Neural progenitor cell (in vitro differentiated cells): Measurements from ENCODE around the gene HSD17B14. TPM values are rescaled to one million over a fixed set of nuclear protein-coding genes. Genes with fewer than 3 reads are reported as not detected.

Source experiments
- DNase-seq: peaks from one replicate; pipeline ENCODE4 v3.0.0-alpha.2; 2016; ENCODE audit warnings: low spot score
- H2AFZ ChIP-seq: fragments of 200-600 bp; sonication (generic); replicated peaks from 2 replicates; pipeline ENCODE4 v1.6.1; 2016; ENCODE audit warnings: antibody characterized with exemption
- H3F3A ChIP-seq: fragments of 200-600 bp; sonication (generic); 2 replicates; pipeline ENCODE4 v1.6.1; 2016; ENCODE audit warnings: antibody characterized with exemption, low read depth
- H3K27ac ChIP-seq: fragments of 200-600 bp; sonication (generic); 2 replicates; pipeline ENCODE4 v1.5.1; 2016; ENCODE audit warnings: mild to moderate bottlenecking
- H3K27me3 ChIP-seq: fragments of 200-600 bp; sonication (generic); 2 replicates; pipeline ENCODE4 v1.6.1; 2016; ENCODE audit warnings: mild to moderate bottlenecking, moderate library complexity
- H3K36me3 ChIP-seq: fragments of 200-600 bp; sonication (generic); 2 replicates; pipeline ENCODE4 v1.5.1; 2016
- H3K4me1 ChIP-seq: fragments of 200-600 bp; sonication (generic); 2 replicates; pipeline ENCODE4 v1.6.1; 2016; ENCODE audit warnings: mixed run types
- H3K4me2 ChIP-seq: fragments of 200-600 bp; sonication (generic); 2 replicates; pipeline ENCODE4 v1.6.1; 2016
- H3K4me3 ChIP-seq: fragments of 200-600 bp; sonication (generic); 2 replicates; pipeline ENCODE4 v1.5.1; 2016
- H3K79me2 ChIP-seq: fragments of 200-600 bp; sonication (generic); 2 replicates; pipeline ENCODE4 v1.6.1; 2016; ENCODE audit warnings: low read depth
- H3K9ac ChIP-seq: fragments of 200-600 bp; sonication (generic); 2 replicates; pipeline ENCODE4 v1.6.1; 2016
- H3K9me3 ChIP-seq: fragments of 200-600 bp; sonication (generic); 2 replicates; pipeline ENCODE4 v1.5.1; 2016; ENCODE audit warnings: low read depth
- H4K20me1 ChIP-seq: fragments of 200-600 bp; sonication (generic); 2 replicates; pipeline ENCODE4 v1.6.1; 2016; ENCODE audit warnings: low read depth
- H3K27ac Mint-ChIP-seq: 3 replicates; pipeline ENCODE4 v1.8.0; 2021; ENCODE audit warnings: mixed read lengths
- H3K27me3 Mint-ChIP-seq: 2 replicates; pipeline ENCODE4 v1.8.0; 2022; ENCODE audit warnings: low read depth, mild to moderate bottlenecking, inconsistent platforms, moderate library complexity, mixed read lengths; ENCODE audit not compliant: insufficient read depth
- H3K36me3 Mint-ChIP-seq: 3 replicates; pipeline ENCODE4 v1.8.0; 2021; ENCODE audit warnings: mixed read lengths
- H3K4me1 Mint-ChIP-seq: 3 replicates; pipeline ENCODE4 v1.8.0; 2021; ENCODE audit warnings: mixed read lengths
- H3K4me3 Mint-ChIP-seq: 3 replicates; pipeline ENCODE4 v1.8.0; 2021; ENCODE audit warnings: mild to moderate bottlenecking, moderate library complexity, mixed read lengths
- H3K9me3 Mint-ChIP-seq: 3 replicates; pipeline ENCODE4 v1.8.0; 2020; ENCODE audit warnings: mixed read lengths
- EZH2 ChIP-seq: fragments of 200-600 bp; sonication (generic); IDR thresholded peaks from 2 replicates; pipeline ENCODE4 v1.6.1; 2017; ENCODE audit warnings: antibody characterized with exemption, mild to moderate bottlenecking, moderate library complexity
- EZH2phosphoT487 ChIP-seq: fragments of 200-600 bp; sonication (generic); IDR thresholded peaks from 2 replicates; pipeline ENCODE4 v1.6.1; 2017; ENCODE audit warnings: antibody characterized with exemption
- total RNA-seq: library from RNA; depleted of rRNA; stranded (reverse); fragments of >200 nt; gene quantifications from 2 replicates; pipeline ENCODE4 v1.2.3, GENCODE V29; 2015; ENCODE audit warnings: low replicate concordance
- TF ChIP-seq, protein P1 (sequence below): fragments of 200-600 bp; sonication (generic); IDR thresholded peaks from 2 replicates; pipeline ENCODE4 v1.5.1; 2017; ENCODE audit warnings: antibody characterized with exemption, mild to moderate bottlenecking

The HSD17B14 gene
- total RNA-seq, 1 donor from 2014 or later, result 11.2 TPM

DNA sequence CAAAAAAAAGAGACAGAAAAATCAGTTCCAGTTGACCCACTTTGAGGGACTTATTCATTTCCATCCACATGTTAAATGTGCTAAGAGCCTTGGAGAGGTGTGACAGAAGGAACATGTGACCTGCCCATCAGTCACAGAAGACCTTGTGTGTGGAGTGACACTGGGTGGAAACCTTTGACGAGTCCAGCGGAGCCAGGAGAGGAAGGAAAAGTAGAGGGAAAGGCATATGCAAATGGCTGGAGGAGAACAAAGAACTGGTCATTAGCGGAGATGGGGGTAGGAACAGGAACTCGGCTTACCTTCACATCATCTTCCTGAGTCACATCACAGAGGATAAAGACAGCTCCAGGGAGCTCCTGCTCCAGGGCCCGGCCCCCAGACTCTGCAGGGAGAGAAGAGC is 2.3 kb downstream of the HSD17B14 start:
- Mint-ChIP-seq H3K36me3 (peaks cover 15% of the 10 kb centered on the region), H3K4me3 (peak overlapping the region; percentile 52), H3K27ac (no peak overlapping the region), H3K4me1 (peaks cover 25% of the 10 kb centered on the region), H3K9me3 (no peaks in the 10 kb centered on the region), H3K27me3 (no peaks in the 10 kb centered on the region)
- Histone ChIP-seq H3F3A (peaks cover 27% of the 10 kb centered on the region), H3K4me3 (no peak overlapping the region), H3K27ac (no peak overlapping the region), H2AFZ (no peak overlapping the region), H3K9ac (no peak overlapping the region), H3K36me3 (no peaks in the 10 kb centered on the region), H3K27me3 (no peaks in the 10 kb centered on the region), H4K20me1 (no peaks in the 10 kb centered on the region), H3K4me2 (no peak overlapping the region), H3K9me3 (no peaks in the 10 kb centered on the region), H3K4me1 (no peaks in the 10 kb centered on the region), H3K79me2 (no peaks in the 10 kb centered on the region)
- TF ChIP-seq, protein P1, sequence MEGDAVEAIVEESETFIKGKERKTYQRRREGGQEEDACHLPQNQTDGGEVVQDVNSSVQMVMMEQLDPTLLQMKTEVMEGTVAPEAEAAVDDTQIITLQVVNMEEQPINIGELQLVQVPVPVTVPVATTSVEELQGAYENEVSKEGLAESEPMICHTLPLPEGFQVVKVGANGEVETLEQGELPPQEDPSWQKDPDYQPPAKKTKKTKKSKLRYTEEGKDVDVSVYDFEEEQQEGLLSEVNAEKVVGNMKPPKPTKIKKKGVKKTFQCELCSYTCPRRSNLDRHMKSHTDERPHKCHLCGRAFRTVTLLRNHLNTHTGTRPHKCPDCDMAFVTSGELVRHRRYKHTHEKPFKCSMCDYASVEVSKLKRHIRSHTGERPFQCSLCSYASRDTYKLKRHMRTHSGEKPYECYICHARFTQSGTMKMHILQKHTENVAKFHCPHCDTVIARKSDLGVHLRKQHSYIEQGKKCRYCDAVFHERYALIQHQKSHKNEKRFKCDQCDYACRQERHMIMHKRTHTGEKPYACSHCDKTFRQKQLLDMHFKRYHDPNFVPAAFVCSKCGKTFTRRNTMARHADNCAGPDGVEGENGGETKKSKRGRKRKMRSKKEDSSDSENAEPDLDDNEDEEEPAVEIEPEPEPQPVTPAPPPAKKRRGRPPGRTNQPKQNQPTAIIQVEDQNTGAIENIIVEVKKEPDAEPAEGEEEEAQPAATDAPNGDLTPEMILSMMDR, result no peak
- TF ChIP-seq EZH2 (no peak), EZH2phosphoT487 (no peak)
- no peak for DNase-seq

- Mint-ChIP-seq H3K9me3 (no peaks in the 10 kb centered on the region), H3K27me3 (no peaks in the 10 kb centered on the region), H3K4me3 (no peak overlapping the region), H3K27ac (no peak overlapping the region), H3K4me1 (peaks cover 23% of the 10 kb centered on the region), H3K36me3 (peaks cover 15% of the 10 kb centered on the region)
- Histone ChIP-seq H3K79me2 (no peaks in the 10 kb centered on the region), H3K4me2 (no peak overlapping the region), H3K36me3 (no peaks in the 10 kb centered on the region), H3F3A (peaks cover 24% of the 10 kb centered on the region), H2AFZ (no peak overlapping the region), H3K4me3 (no peak overlapping the region), H3K27ac (no peak overlapping the region), H3K27me3 (no peaks in the 10 kb centered on the region), H3K9ac (no peak overlapping the region), H3K4me1 (no peaks in the 10 kb centered on the region), H3K9me3 (no peaks in the 10 kb centered on the region), H4K20me1 (no peaks in the 10 kb centered on the region)
- no peak for TF ChIP-seq EZH2phosphoT487
- TF ChIP-seq, protein P1, result no peak
- no peak for TF ChIP-seq EZH2
- DNase-seq, result no peak
These were observed 3.2 kb downstream of the HSD17B14 start for GRCh38 chr19:48833049-48833448.

DNA sequence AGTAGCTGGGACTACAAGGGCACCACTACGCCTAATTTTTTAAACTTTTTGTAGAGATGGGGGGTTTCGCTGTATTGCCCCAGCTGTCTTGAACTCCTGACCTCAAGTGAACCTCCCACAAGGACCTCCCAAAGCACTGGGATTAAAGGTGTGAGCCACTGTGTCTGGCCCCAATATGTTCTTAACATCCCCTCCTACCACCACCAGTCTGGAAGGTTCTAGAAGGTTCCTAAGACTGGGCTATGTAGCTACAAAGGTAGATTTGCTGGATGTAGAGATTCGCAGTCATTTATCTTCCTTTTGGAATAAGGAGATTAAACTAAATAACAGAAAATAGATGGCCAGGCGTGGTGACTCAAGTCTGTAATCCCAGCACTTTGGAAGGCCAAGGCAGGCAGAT is 5.3 kb downstream of the HSD17B14 start:
- Histone ChIP-seq H3K36me3 (no peaks in the 10 kb centered on the region), H3K4me2 (no peak overlapping the region), H3K9ac (no peak overlapping the region), H2AFZ (no peak overlapping the region), H3K4me3 (no peak overlapping the region), H3F3A (peaks cover 3% of the 10 kb centered on the region), H3K27ac (no peak overlapping the region), H3K27me3 (no peaks in the 10 kb centered on the region), H4K20me1 (no peaks in the 10 kb centered on the region), H3K9me3 (no peaks in the 10 kb centered on the region), H3K79me2 (no peaks in the 10 kb centered on the region), H3K4me1 (no peaks in the 10 kb centered on the region)
- no peak for TF ChIP-seq EZH2
- TF ChIP-seq EZH2phosphoT487, result no peak
- TF ChIP-seq, protein P1, result no peak
- Mint-ChIP-seq H3K4me1 (peaks cover 9% of the 10 kb centered on the region), H3K4me3 (no peak overlapping the region), H3K9me3 (no peaks in the 10 kb centered on the region), H3K27ac (no peak overlapping the region), H3K36me3 (peaks cover 15% of the 10 kb centered on the region), H3K27me3 (peaks cover 2% of the 10 kb centered on the region)
- DNase-seq, result no peak
